HG03469 (cell line): ENCODE data around the gene APOBEC2.
A peak's percentile ranks its signal among the peaks of the same experiment; 100 is the strongest.

Experiments used
- ATAC-seq: cut with Tn5 transposase; IDR thresholded peaks from one replicate; pipeline ENCODE4 v1.9.1; 2021; ENCODE audit warnings: mild to moderate bottlenecking, moderate library complexity, moderate number of reproducible peaks; ENCODE audit not compliant: unreplicated experiment

The APOBEC2 gene

GRCh38 chr6:41058783-41059181 lies 5.8 kb downstream of the APOBEC2 start:
- no peak for ATAC-seq

- no peak for ATAC-seq
Observed at GRCh38 chr6:41059556-41059955, 6.6 kb downstream of the APOBEC2 start.

- ATAC-seq, result no peak
Observed at GRCh38 chr6:41061196-41061726, 8.3 kb downstream of the APOBEC2 start.

GRCh38 chr6:41062056-41062455 lies 9.1 kb downstream of the APOBEC2 start:
- ATAC-seq, result no peak

GRCh38 chr6:41063884-41064285 lies 10.9 kb downstream of the APOBEC2 start:
- no peak for ATAC-seq

GRCh38 chr6:41064841-41065240 lies 11.8 kb downstream of the APOBEC2 start:
- no peak for ATAC-seq

GRCh38 chr6:41065550-41066026 lies 12.6 kb downstream of the APOBEC2 start:
- ATAC-seq, result no peak

- ATAC-seq, result no peak
Observed at GRCh38 chr6:41066867-41067304, 13.9 kb downstream of the APOBEC2 start.

GRCh38 chr6:41071501-41071922 lies 18.5 kb downstream of the APOBEC2 start:
- peak; percentile 16 for ATAC-seq

- ATAC-seq, result peak; percentile 42
Observed at GRCh38 chr6:41071923-41072835, 19.2 kb downstream of the APOBEC2 start, which contains the start of gene OARD1. TSS of gene OARD1 (minus strand) at chr6:41072356. CDS start at chr6:41071634, 722 bp downstream.

- ATAC-seq, result peak; percentile 38
Observed at GRCh38 chr6:41072836-41073202, 19.8 kb downstream of the APOBEC2 start, which contains the start of gene NFYA. TSS of gene NFYA (plus strand) at chr6:41072974. CDS start at chr6:41079090, 6,116 bp downstream.

- no peak for ATAC-seq
Observed at GRCh38 chr6:41073203-41073967, 20.4 kb downstream of the APOBEC2 start.

GRCh38 chr6:41073968-41074691 lies 21.1 kb downstream of the APOBEC2 start:
- no peak for ATAC-seq

GRCh38 chr6:41074692-41075436 lies 21.9 kb downstream of the APOBEC2 start:
- no peak for ATAC-seq

GRCh38 chr6:41075651-41076626 lies 22.9 kb downstream of the APOBEC2 start:
- no peak for ATAC-seq

GRCh38 chr6:41077536-41077935 lies 24.5 kb downstream of the APOBEC2 start:
- no peak for ATAC-seq

GRCh38 chr6:41078101-41078500 lies 25.1 kb downstream of the APOBEC2 start:
- ATAC-seq, result no peak

GRCh38 chr6:41079080-41079479 lies 26.1 kb downstream of the APOBEC2 start:
- no peak for ATAC-seq

GRCh38 chr6:41080621-41081020 lies 27.6 kb downstream of the APOBEC2 start:
- ATAC-seq, result no peak
